Karpas-422 (cell line): Measurements from ENCODE around the gene MYLK2. TPM values are rescaled to one million over a fixed set of nuclear protein-coding genes. Genes with fewer than 3 reads are reported as not detected.

Experiments used
- DNase-seq: peaks from one replicate; pipeline ENCODE4 v3.0.0-alpha.2; 2015
- H2AFZ ChIP-seq: fragments of 200-600 bp; sonication (generic); 2 replicates; pipeline ENCODE4 v1.6.1; 2014; ENCODE audit warnings: antibody characterized with exemption, low read length, mixed read lengths
- H3K27ac ChIP-seq: fragments of 200-600 bp; sonication (generic); 2 replicates; pipeline ENCODE4 v1.5.1; 2014; ENCODE audit warnings: mild to moderate bottlenecking, low read length, moderate library complexity
- H3K27me3 ChIP-seq: fragments of 200-600 bp; sonication (generic); 2 replicates; pipeline ENCODE4 v1.6.1; 2014; ENCODE audit warnings: low read length, mixed read lengths
- H3K36me3 ChIP-seq: fragments of 200-600 bp; sonication (generic); 2 replicates; pipeline ENCODE4 v1.6.1; 2014; ENCODE audit warnings: low read length, mixed read lengths; ENCODE audit not compliant: insufficient read depth
- H3K4me1 ChIP-seq: fragments of 200-600 bp; sonication (generic); 2 replicates; pipeline ENCODE4 v1.6.1; 2014; ENCODE audit warnings: mild to moderate bottlenecking, low read length, mixed read lengths
- H3K4me2 ChIP-seq: fragments of 200-600 bp; sonication (generic); 2 replicates; pipeline ENCODE4 v1.6.1; 2014; ENCODE audit warnings: low read length, low read depth, mild to moderate bottlenecking; ENCODE audit not compliant: poor library complexity, severe bottlenecking
- H3K4me3 ChIP-seq: fragments of 200-600 bp; sonication (generic); 2 replicates; pipeline ENCODE4 v1.5.1; 2014; ENCODE audit warnings: mild to moderate bottlenecking, antibody characterized with exemption, low read length, mixed read lengths
- H3K79me2 ChIP-seq: fragments of 200-600 bp; sonication (generic); 2 replicates; pipeline ENCODE4 v1.6.1; 2014; ENCODE audit warnings: mild to moderate bottlenecking, low read length, mixed read lengths
- H3K9ac ChIP-seq: fragments of 200-600 bp; sonication (generic); 2 replicates; pipeline ENCODE4 v1.6.0; 2014; ENCODE audit warnings: low read length
- H3K9me2 ChIP-seq: fragments of 200-600 bp; sonication (generic), shearing (Covaris generic); replicated peaks from 2 replicates; pipeline ENCODE4 v1.6.0; 2014; ENCODE audit warnings: mild to moderate bottlenecking, low read length, moderate library complexity; ENCODE audit not compliant: insufficient read depth
- H3K9me3 ChIP-seq: fragments of 300-700, 200-600 bp; sonication (generic); 2 replicates; pipeline ENCODE4 v1.6.1; 2014; ENCODE audit warnings: low read length, mixed read lengths
- H4K20me1 ChIP-seq: fragments of 200-600 bp; sonication (generic); 2 replicates; pipeline ENCODE4 v1.6.1; 2014; ENCODE audit warnings: mild to moderate bottlenecking, antibody characterized with exemption, low read length, low read depth; ENCODE audit not compliant: insufficient read depth
- total RNA-seq: library from RNA; depleted of rRNA; stranded (reverse); fragments of >200 nt; shearing (Covaris generic); gene quantifications from 2 replicates; pipeline ENCODE4 v1.2.3, GENCODE V29; 2014; ENCODE audit warnings: low replicate concordance

MYLK2 gene
- total RNA-seq, 1 experiment from 2014 or later: 0.22 TPM

DNA sequence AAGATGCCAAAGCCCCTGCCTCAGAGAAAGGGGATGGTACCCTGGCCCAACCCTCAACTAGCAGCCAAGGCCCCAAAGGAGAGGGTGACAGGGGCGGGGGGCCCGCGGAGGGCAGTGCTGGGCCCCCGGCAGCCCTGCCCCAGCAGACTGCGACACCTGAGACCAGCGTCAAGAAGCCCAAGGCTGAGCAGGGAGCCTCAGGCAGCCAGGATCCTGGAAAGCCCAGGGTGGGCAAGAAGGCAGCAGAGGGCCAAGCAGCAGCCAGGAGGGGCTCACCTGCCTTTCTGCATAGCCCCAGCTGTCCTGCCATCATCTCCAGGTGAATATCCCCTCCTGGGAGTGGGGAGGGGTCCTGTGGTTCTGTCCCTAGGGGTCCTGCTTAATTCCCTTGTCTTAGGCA lies 1.1 kb downstream of the MYLK2 start:
- no peak overlapping the region for H3K4me2 ChIP-seq
- no peak overlapping the region for H3K4me3 ChIP-seq
- H3K79me2 ChIP-seq: no peaks in the 10 kb centered on the region
- H3K27ac ChIP-seq: no peak overlapping the region
- H2AFZ ChIP-seq: no peak overlapping the region
- H4K20me1 ChIP-seq: no peaks in the 10 kb centered on the region
- H3K9me2 ChIP-seq: no peaks in the 10 kb centered on the region
- no peak overlapping the region for H3K9ac ChIP-seq
- no peak for DNase-seq
- peaks cover 5% of the 10 kb centered on the region; the same call in 1 of the 2 replicates for H3K4me1 ChIP-seq
- H3K27me3 ChIP-seq: no peaks in the 10 kb centered on the region
- H3K9me3 ChIP-seq: no peaks in the 10 kb centered on the region
- H3K36me3 ChIP-seq: no peaks in the 10 kb centered on the region

DNA sequence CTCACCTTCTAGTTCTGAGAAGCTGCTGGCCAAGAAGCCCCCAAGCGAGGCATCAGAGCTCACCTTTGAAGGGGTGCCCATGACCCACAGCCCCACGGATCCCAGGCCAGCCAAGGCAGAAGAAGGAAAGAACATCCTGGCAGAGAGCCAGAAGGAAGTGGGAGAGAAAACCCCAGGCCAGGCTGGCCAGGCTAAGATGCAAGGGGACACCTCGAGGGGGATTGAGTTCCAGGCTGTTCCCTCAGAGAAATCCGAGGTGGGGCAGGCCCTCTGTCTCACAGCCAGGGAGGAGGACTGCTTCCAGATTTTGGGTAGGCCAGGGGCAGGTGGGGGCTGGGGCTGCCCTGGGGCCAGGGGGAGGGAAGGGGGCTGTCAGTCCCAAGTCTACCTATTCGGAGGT lies 2.3 kb downstream of the MYLK2 start:
- no peaks in the 10 kb centered on the region for H3K79me2 ChIP-seq
- no peak overlapping the region for H3K9ac ChIP-seq
- H3K4me3 ChIP-seq: no peak overlapping the region
- H3K27ac ChIP-seq: no peak overlapping the region
- no peak overlapping the region for H2AFZ ChIP-seq
- no peak overlapping the region for H3K4me2 ChIP-seq
- peaks cover 5% of the 10 kb centered on the region; the same call in 1 of the 2 replicates for H3K4me1 ChIP-seq
- H3K36me3 ChIP-seq: no peaks in the 10 kb centered on the region
- no peaks in the 10 kb centered on the region for H3K9me3 ChIP-seq
- H4K20me1 ChIP-seq: no peaks in the 10 kb centered on the region
- H3K27me3 ChIP-seq: no peaks in the 10 kb centered on the region
- DNase-seq: no peak
- no peaks in the 10 kb centered on the region for H3K9me2 ChIP-seq

DNA sequence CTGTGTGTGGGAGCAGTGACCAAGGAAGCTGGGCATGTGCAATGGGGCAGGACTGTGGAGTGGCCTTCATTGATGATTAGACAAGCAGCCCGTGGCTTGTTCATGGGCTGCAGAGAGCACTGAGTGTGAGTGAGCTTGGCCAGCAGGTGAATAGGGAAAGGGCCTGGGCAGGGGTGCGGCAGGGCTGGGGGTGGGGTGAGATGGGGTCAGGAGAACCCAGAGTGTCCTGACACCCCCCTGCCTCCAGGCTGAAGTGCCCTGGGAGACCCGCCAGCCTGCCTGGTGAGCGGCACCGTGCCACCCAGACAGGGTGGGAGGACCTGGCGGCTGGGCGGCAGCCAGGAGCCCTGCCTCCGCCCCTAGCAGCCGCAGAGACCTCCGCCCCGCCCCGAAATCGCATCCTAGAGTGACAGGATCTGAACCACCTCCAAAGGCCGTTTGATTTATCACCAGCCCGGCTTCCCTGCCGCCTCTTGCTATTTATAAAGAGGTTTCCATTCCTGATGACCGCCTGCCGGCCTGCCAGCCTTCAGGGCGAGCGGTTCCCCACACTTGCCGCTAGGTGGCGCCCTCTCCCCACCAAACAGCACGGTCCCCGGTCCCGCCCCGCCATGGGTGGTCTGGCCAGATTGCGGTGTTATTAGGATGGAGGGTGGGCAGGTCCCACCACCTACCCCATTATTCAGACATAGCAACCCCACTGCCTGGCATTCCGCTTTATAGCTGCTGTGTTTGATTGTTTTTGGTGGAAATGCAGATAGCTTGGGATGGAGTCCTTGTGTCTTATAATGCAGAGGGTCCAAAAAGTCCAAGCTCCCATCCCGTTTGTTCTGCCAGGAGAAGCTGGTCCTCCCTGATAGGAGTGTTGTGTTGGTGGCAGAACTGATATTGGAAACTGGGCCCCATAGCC lies 3.5 kb downstream of the MYLK2 start:
- peak overlapping the region; percentile 10 for H3K4me2 ChIP-seq
- no peak overlapping the region for H2AFZ ChIP-seq
- H3K36me3 ChIP-seq: no peaks in the 10 kb centered on the region
- no peaks in the 10 kb centered on the region for H4K20me1 ChIP-seq
- H3K9me2 ChIP-seq: no peaks in the 10 kb centered on the region
- no peaks in the 10 kb centered on the region for H3K79me2 ChIP-seq
- peak; percentile 84 for DNase-seq
- H3K27me3 ChIP-seq: no peaks in the 10 kb centered on the region
- no peaks in the 10 kb centered on the region for H3K9me3 ChIP-seq
- H3K4me1 ChIP-seq: peaks cover 5% of the 10 kb centered on the region; the same call in 1 of the 2 replicates
- no peak overlapping the region for H3K4me3 ChIP-seq
- no peak overlapping the region for H3K27ac ChIP-seq
- no peak overlapping the region for H3K9ac ChIP-seq

DNA sequence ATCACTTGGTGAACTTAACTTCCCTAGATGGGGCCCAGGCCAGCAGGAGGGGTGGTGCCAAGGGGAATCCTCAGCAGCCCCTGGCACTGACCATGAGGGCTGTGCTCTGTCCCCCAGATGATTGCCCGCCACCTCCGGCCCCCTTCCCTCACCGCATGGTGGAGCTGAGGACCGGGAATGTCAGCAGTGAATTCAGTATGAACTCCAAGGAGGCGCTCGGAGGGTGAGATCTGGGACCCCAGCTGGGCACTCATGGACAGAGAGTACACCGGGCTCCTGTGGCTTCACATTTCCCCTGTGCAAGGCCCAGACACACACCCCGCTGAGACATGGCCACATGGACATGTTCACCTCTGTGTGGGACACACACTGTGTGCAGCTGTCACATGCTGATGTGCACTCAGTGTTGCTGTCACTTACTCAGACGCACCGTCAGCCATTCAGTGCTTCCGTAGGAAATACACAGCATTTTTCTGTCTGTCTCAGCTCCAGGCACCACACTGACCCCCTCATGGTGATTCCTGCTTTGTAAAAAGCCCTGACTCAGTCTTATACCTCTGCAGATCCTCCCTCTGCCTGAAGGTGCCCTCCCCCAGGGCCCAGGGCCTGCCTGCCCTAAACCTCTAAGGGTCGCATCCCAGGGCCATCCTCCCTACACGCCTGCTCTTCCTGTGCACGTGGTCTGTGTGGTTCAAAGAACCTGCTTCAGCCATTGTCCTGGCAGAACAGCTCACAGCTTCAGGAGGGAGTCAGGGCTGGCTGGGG lies 4.4 kb downstream of the MYLK2 start:
- no peaks in the 10 kb centered on the region for H3K27me3 ChIP-seq
- H4K20me1 ChIP-seq: no peaks in the 10 kb centered on the region
- H3K4me2 ChIP-seq: no peak overlapping the region
- no peak for DNase-seq
- H3K4me3 ChIP-seq: no peak overlapping the region
- H3K36me3 ChIP-seq: no peaks in the 10 kb centered on the region
- no peak overlapping the region for H2AFZ ChIP-seq
- no peak overlapping the region for H3K27ac ChIP-seq
- 0 out of 2 replicates have a peak, but pooled peaks cover 3% of the 10 kb centered on the region for H3K4me1 ChIP-seq
- H3K9me2 ChIP-seq: no peaks in the 10 kb centered on the region
- H3K9me3 ChIP-seq: no peaks in the 10 kb centered on the region
- no peaks in the 10 kb centered on the region for H3K79me2 ChIP-seq
- no peak overlapping the region for H3K9ac ChIP-seq

DNA sequence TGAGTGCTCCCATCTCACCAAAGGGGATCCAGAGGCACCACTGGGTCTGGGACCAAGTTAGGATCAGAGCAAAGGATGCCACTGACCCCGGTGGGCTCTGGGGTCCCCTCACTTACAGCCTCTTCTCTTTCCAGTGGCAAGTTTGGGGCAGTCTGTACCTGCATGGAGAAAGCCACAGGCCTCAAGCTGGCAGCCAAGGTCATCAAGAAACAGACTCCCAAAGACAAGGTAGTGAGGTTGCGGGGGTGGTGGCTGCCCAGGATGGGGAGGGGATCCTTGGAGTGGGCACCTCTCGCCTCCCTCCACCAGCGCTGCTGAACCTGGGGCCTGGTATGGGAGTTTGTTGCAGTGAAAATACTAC lies 4.9 kb downstream of the MYLK2 start:
- no peak overlapping the region for H2AFZ ChIP-seq
- no peaks in the 10 kb centered on the region for H3K36me3 ChIP-seq
- H3K9ac ChIP-seq: no peak overlapping the region
- H3K9me2 ChIP-seq: no peaks in the 10 kb centered on the region
- no peak overlapping the region for H3K4me2 ChIP-seq
- no peaks in the 10 kb centered on the region for H4K20me1 ChIP-seq
- no peaks in the 10 kb centered on the region for H3K27me3 ChIP-seq
- H3K9me3 ChIP-seq: no peaks in the 10 kb centered on the region
- no peaks in the 10 kb centered on the region for H3K79me2 ChIP-seq
- DNase-seq: no peak
- 0 out of 2 replicates have a peak, but pooled peaks cover 3% of the 10 kb centered on the region for H3K4me1 ChIP-seq
- no peak overlapping the region for H3K4me3 ChIP-seq
- H3K27ac ChIP-seq: no peak overlapping the region

DNA sequence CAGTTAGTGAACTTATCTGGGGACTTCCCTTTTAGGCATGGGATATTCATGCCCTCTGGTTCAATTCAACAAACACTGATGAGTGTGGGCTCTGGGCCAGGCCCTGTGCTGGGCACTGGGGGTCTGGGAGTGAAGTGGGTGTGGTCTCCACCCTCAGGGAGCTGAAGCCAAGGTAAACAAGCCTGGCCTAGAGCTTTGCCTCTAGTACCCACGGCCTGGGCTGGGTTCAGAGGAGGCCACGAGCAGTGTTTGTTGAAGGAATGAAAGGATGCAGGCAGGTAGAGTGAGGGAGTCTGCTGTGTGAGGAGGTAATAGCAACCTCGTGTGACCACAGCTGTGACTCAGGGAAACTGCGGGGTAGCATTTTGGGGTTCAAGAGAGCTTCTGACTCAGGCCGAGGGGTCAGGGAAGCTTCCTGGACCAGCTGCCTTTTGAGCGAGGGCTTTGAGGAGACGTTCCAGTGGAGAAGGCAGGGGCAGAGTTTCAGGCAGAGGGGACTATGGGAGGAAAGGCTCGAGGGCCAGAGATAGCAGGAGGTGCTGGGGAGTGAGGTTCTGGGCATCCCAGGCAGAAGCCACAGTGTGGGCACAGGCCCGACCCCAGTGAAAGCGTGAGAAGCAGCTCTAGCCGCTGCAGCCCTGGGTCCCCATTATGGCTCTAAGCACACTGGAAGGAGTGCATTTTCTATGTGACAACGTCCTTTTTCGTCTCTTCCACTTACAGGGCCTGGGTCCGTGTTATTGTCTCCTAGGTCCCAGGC lies 5.6 kb downstream of the MYLK2 start:
- H3K27me3 ChIP-seq: no peaks in the 10 kb centered on the region
- H3K79me2 ChIP-seq: no peaks in the 10 kb centered on the region
- H3K36me3 ChIP-seq: no peaks in the 10 kb centered on the region
- no peak overlapping the region for H3K4me3 ChIP-seq
- no peak for DNase-seq
- H3K9me3 ChIP-seq: no peaks in the 10 kb centered on the region
- H3K9me2 ChIP-seq: no peaks in the 10 kb centered on the region
- H3K4me2 ChIP-seq: no peak overlapping the region
- H3K9ac ChIP-seq: no peak overlapping the region
- no peak overlapping the region for H3K27ac ChIP-seq
- no peaks in the 10 kb centered on the region for H4K20me1 ChIP-seq
- H3K4me1 ChIP-seq: 0 out of 2 replicates have a peak, but pooled peaks cover 3% of the 10 kb centered on the region
- no peak overlapping the region for H2AFZ ChIP-seq

DNA sequence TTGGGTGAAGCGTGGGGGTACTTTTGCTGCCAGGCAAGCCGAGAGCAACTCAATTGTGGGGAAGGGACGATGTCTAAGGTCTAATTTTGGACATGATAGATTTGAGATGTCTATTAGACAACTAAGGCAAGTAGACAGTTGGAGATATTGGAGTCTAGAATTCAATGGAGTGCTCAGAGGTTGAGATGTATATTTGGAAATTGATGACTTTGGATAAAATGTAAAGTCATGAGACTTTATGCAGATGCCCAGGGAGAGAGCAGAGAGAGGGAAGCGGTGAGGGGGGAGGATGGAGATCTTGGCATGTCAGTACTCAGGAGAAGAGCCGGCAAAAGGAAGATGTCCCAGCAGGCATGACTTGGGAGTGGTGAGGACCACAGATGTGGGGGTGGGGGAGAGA lies 6.9 kb downstream of the MYLK2 start:
- no peaks in the 10 kb centered on the region for H3K27me3 ChIP-seq

DNA sequence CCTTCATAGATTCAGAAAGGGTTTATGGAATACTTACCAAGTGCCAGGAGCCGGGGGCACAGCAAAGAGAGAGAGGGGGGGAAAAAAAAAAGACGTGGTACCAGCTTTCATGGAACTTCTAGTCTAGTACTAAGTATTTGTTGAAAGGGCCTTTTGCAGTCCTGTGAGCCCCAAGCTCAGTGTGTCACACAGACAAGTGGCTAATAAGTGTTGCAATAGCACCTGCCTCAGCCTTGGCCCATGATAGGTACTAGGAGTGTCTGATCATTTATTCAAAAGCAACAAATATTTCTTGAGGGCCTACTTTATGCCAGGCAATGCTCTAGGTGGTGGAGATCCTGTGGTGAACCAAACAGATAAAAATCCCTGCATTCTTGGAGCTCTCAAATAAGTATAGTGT lies 7.9 kb downstream of the MYLK2 start:
- Histone ChIP-seq H3K9ac (no peak overlapping the region), H2AFZ (no peak overlapping the region), H3K79me2 (no peaks in the 10 kb centered on the region), H3K36me3 (no peaks in the 10 kb centered on the region), H4K20me1 (no peaks in the 10 kb centered on the region), H3K9me2 (no peaks in the 10 kb centered on the region), H3K9me3 (no peaks in the 10 kb centered on the region), H3K4me2 (no peak overlapping the region), H3K27ac (no peak overlapping the region), H3K27me3 (no peaks in the 10 kb centered on the region), H3K4me3 (no peak overlapping the region), H3K4me1 (0 out of 2 replicates have a peak, but pooled peaks cover 3% of the 10 kb centered on the region)
- no peak for DNase-seq

More for the DNA sequence above, 6.9 kb downstream of the MYLK2 start:
- no peaks in the 10 kb centered on the region for H3K9me2 ChIP-seq
- H4K20me1 ChIP-seq: no peaks in the 10 kb centered on the region
- H3K79me2 ChIP-seq: no peaks in the 10 kb centered on the region
- H3K4me2 ChIP-seq: no peak overlapping the region
- 0 out of 2 replicates have a peak, but pooled peaks cover 3% of the 10 kb centered on the region for H3K4me1 ChIP-seq
- H3K4me3 ChIP-seq: no peak overlapping the region
- no peak for DNase-seq
- no peak overlapping the region for H3K9ac ChIP-seq
- no peaks in the 10 kb centered on the region for H3K36me3 ChIP-seq
- no peaks in the 10 kb centered on the region for H3K9me3 ChIP-seq
- no peak overlapping the region for H3K27ac ChIP-seq
- no peak overlapping the region for H2AFZ ChIP-seq
